ENCODE data around the gene FCRLB. TPM values are rescaled to one million over a fixed set of nuclear protein-coding genes. Genes with fewer than 3 reads are reported as not detected.
"Not testable (repeated sequence)": the region's sequence is repeated elsewhere in the genome, so short reads cannot be mapped to it uniquely, and the experiment has no call there.

FCRLB gene
- total RNA-seq, 1 donor = 4.3 TPM

DNA sequence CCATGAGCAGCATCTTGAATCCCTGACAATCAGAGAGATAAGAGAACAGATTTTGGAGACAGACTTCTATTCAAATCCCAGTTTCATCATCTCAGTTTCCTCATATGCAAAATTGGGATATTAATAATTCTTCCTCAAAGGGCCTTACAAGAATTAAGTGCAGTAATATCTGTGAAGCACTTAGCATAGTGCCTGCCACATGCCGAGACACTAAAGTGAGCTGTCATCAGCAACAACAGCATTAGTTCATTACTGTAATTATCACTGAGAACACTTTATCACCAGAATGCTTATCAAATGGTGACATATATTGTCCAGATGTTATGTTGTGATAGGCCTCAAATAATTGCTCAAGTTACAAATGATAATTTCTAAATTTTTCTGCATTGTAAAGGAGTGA lies 922 bp upstream of the FCRLB start:
- H3K4me3 ChIP-seq (ENCODE audit: low read depth, low read length) = no peak overlapping the region
- TF ChIP-seq, protein P1, sequence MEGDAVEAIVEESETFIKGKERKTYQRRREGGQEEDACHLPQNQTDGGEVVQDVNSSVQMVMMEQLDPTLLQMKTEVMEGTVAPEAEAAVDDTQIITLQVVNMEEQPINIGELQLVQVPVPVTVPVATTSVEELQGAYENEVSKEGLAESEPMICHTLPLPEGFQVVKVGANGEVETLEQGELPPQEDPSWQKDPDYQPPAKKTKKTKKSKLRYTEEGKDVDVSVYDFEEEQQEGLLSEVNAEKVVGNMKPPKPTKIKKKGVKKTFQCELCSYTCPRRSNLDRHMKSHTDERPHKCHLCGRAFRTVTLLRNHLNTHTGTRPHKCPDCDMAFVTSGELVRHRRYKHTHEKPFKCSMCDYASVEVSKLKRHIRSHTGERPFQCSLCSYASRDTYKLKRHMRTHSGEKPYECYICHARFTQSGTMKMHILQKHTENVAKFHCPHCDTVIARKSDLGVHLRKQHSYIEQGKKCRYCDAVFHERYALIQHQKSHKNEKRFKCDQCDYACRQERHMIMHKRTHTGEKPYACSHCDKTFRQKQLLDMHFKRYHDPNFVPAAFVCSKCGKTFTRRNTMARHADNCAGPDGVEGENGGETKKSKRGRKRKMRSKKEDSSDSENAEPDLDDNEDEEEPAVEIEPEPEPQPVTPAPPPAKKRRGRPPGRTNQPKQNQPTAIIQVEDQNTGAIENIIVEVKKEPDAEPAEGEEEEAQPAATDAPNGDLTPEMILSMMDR (IDR thresholded peaks at IDR 0.05; ENCODE audit: insufficient read depth, low read depth, low read length) = no peak
- no peak for DNase-seq (ENCODE audit: low read depth)

DNA sequence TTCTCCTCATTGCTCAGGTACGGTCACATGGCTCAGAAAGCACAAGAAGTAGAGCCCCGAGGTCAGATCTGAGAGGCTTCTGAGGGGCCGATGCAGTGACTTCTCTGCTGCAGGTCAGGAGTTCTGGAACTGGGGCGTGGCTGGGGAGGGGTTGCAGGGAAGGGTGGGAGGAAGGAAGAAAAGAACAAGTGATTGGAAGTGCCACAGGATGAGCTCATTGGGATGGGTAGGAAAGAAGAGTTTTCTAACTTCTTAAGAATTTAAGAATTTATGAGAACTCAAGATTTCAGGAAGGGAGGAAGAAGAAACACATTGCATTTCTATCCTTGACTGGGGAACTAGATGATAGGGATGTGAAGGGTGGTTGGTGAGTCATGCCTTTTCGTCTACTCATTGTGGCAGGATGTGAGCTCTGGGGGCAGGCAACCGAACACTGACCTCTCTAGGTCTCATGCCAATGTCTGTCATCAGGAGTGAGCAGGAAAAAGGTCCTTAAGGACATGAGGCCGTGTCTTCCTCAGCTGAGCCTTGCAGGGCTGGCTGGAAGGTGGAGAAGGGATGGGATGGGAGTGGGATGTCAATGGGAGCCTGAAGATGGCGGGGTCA lies 497 bp downstream of the FCRLB start:
- DNase-seq (ENCODE audit: low read depth) = peak; percentile 70
- TF ChIP-seq, protein P1 (IDR thresholded peaks at IDR 0.05; ENCODE audit: insufficient read depth, low read depth, low read length) = no peak
- no peak overlapping the region for H3K4me3 ChIP-seq (ENCODE audit: low read depth, low read length)

DNA sequence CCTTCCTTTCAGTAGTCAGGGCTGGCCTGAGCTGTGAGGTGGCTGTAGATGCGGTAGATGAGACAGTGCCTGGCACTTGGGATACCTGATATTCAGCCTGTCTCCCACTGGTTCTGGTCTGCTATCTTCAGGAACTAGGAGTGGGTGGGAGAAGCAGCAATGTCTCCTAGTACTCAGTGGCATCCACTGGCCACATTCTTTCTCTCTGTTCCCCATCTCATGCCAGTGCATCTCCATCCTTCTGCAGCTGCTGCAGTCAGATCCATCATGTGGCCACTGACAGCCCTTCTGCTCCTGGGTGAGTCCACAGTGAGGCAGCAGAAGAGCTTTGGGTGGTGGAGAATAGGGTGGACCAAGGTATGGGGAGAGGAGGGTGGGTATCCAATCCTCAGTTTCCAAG lies 1.1 kb downstream of the FCRLB start:
- H3K4me3 ChIP-seq (ENCODE audit: low read depth, low read length) = no peak overlapping the region
- DNase-seq (ENCODE audit: low read depth) = no peak
- TF ChIP-seq, protein P1 (IDR thresholded peaks at IDR 0.05; ENCODE audit: insufficient read depth, low read depth, low read length) = no peak

DNA sequence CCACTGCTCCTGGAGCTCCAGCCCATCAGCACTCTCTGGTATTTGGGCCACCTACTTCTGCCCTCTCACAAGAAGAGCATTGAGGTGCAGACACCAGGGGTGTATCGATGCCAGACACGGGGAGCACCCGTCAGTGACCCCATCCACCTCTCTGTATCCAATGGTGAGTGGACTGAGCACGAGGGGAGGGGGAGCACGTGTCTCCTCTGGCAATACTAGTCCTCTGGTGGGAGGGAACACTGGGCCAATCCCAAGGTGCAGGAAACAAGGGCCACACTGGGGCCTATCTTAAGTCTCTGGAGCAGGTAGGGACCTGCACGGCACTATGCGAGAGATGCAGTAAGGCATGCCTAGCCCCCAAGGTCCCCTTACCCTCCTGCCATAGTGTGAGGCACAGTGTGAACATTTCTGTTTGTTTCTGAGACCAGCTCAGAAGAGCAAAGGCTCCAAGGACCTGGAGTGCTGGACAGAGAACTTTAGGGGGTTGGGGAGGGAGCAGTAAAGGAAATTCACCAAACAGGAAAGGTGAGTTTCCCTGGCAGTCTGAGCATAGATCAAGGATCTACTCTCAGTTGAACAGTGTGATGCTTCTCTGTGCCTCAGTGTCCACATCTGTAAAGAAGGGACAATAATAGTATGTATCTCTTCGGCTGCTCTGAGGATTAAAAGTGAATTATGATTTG lies 2.3 kb downstream of the FCRLB start:
- no peak for DNase-seq (ENCODE audit: low read depth)
- TF ChIP-seq, protein P1 (IDR thresholded peaks at IDR 0.05; ENCODE audit: insufficient read depth, low read depth, low read length) = no peak
- H3K4me3 ChIP-seq (ENCODE audit: low read depth, low read length) = no peak overlapping the region

DNA sequence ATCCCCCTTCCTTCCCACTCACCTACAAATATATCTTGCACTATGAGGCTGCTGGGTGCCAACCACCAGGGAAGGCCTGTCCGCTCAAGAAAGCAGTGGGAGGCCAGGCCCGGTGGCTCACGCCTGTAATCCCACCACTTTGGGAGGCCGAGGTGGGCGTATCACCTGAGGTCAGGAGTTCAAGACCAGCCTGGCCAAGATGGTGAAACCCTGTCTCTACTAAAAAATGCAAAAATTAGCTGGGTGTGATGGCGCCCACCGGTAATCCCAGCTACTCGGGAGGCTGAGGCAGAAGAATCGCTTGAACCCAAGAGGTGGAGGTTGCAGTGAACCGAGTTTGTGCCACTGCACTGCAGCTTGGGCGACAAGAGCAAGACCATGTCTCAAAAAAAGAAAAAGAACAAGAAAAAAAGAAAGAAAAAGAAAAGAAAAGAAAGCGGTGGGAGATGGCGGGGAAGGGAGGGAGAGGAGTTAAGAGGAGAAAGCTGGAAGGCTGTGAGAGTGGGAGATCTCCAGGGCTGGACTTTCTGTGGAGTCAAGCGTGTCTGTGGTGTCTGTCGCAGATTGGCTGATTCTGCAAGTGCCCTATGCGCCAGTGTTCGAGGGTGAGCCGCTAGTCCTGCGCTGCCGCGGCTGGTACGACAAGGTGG lies 4.0 kb downstream of the FCRLB start:
- peak overlapping the region; percentile 87 for H3K4me3 ChIP-seq (ENCODE audit: low read depth, low read length)
- DNase-seq (ENCODE audit: low read depth) = not testable (repeated sequence)

DNA sequence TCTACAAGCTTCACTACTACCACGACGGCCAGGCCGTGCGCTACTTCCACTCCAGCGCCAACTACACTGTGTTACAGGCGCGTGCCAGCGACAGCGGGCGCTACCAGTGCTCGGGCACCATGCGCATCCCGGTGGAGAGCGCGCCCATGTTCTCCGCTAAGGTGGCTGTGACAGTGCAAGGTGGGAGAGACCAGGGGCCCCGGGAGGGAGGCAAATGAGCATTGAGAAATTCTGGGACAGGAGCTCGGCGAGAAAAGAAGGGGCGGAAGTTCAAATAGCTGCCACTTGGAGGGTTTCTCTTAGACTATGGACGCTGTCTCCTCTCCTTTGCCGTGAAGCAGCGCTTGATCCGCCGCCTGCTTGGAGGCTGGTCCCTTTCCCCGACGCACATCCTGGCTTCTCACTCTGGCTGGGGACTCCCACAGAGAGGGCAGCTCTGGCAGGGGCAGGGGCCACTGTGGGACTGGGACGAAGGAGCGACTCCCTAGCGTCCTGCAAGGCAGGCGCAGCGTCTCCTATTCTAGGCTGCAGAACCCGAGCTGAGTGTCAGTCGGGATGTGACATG lies 4.6 kb downstream of the FCRLB start:
- peak overlapping the region; percentile 87 for H3K4me3 ChIP-seq (ENCODE audit: low read depth, low read length)
- TF ChIP-seq, protein P1 (IDR thresholded peaks at IDR 0.05; ENCODE audit: insufficient read depth, low read depth, low read length) = peak; percentile 52
- peak; percentile 55 for DNase-seq (ENCODE audit: low read depth)

Data from fibroblast of villous mesenchyme (primary cell).